GM12891 (cell line): ENCODE measurements around the gene LY9.

Source experiments
- PAX5 ChIP-seq: IDR thresholded peaks from 2 replicates; pipeline ENCODE4 v1.6.1; 2011; ENCODE audit warnings: low read length, moderate library complexity, mild to moderate bottlenecking; ENCODE audit not compliant: insufficient read depth, severe bottlenecking
- POLR2A ChIP-seq: IDR thresholded peaks from 2 replicates; pipeline ENCODE4 v1.6.1; 2011; ENCODE audit warnings: low read depth, low read length, control low read depth
- POLR2AphosphoS5 ChIP-seq: IDR thresholded peaks from 2 replicates; pipeline ENCODE4 v1.6.1; 2011; ENCODE audit warnings: low read depth, low read length, control low read depth
- TAF1 ChIP-seq: IDR thresholded peaks from 2 replicates; pipeline ENCODE4 v1.6.1; 2011; ENCODE audit warnings: low read depth, low read length, control low read depth

- TF ChIP-seq POLR2A (no peak), POLR2AphosphoS5 (no peak), TAF1 (no peak), PAX5 (no peak)
Measured at GRCh38 chr1:160798439-160798838, 2.5 kb downstream of the LY9 start.
